Fibroblast of mammary gland (primary cell): ENCODE results near the gene ANKRD53.
"Not testable (repeated sequence)": the region's sequence is repeated elsewhere in the genome, so short reads cannot be mapped to it uniquely, and the experiment has no call there.

Source experiments
- DNase-seq: peaks from one replicate; pipeline ENCODE4 v3.0.0-alpha.2; 2010; ENCODE audit warnings: low read depth
- H3K4me3 ChIP-seq: 2 replicates; pipeline ENCODE4 v1.5.1; 2011; ENCODE audit warnings: low read depth, mild to moderate bottlenecking, low read length, moderate library complexity; ENCODE audit not compliant: control insufficient read depth
- CTCF ChIP-seq: conservative IDR thresholded peaks from 2 replicates; pipeline ENCODE4 v1.5.1; 2011; ENCODE audit warnings: low read depth, low read length, inconsistent platforms; ENCODE audit not compliant: control insufficient read depth, insufficient read depth

The ANKRD53 gene

GRCh38 chr2:71003966-71004755, 25.7 kb downstream of the ANKRD53 start:
- no peak overlapping the region for H3K4me3 ChIP-seq
- no peak for DNase-seq
- TF ChIP-seq CTCF = no peak

- DNase-seq = no peak
- TF ChIP-seq CTCF = no peak
- H3K4me3 ChIP-seq = no peak overlapping the region
Measured at GRCh38 chr2:71004857-71005256, 26.4 kb downstream of the ANKRD53 start.

- H3K4me3 ChIP-seq = no peak overlapping the region
- TF ChIP-seq CTCF = no peak
- DNase-seq = no peak
Measured at GRCh38 chr2:71005271-71006202, 27.1 kb downstream of the ANKRD53 start.

- TF ChIP-seq CTCF = no peak
- no peak overlapping the region for H3K4me3 ChIP-seq
- no peak for DNase-seq
Measured at GRCh38 chr2:71006323-71006722, 27.9 kb downstream of the ANKRD53 start.

- DNase-seq = no peak
- no peak for TF ChIP-seq CTCF
- H3K4me3 ChIP-seq = no peak overlapping the region
Measured at GRCh38 chr2:71006955-71007799, 28.7 kb downstream of the ANKRD53 start.

GRCh38 chr2:71008342-71008741, 29.9 kb downstream of the ANKRD53 start:
- no peak overlapping the region for H3K4me3 ChIP-seq
- DNase-seq = no peak
- no peak for TF ChIP-seq CTCF

- not testable (repeated sequence) for H3K4me3 ChIP-seq, DNase-seq
Measured at GRCh38 chr2:71011786-71012185, 33.4 kb downstream of the ANKRD53 start.
